Cardiac muscle cell (in vitro differentiated cells and primary cell): Measurements from ENCODE around the gene SLC35E2B. TPM values are rescaled to one million over a fixed set of nuclear protein-coding genes. Genes with fewer than 3 reads are reported as not detected.

Source experiments
- DNase-seq, 2 donors: peaks; one replicate each; pipeline versions ENCODE4 v3.0.0 to v3.0.0-alpha.2; 2010 to 2017; ENCODE audit warnings: low read depth in 1 of 2, low spot score in 1 of 2
- H3K27ac ChIP-seq: fragments of 200-600 bp; sonication (generic); 2 replicates; pipeline ENCODE4 v1.5.1; 2016
- H3K27me3 ChIP-seq: fragments of 200-600 bp; sonication (generic); 2 replicates; pipeline ENCODE4 v1.6.0; 2016; ENCODE audit warnings: control low read depth
- H3K36me3 ChIP-seq: fragments of 200-600 bp; sonication (generic); 2 replicates; pipeline ENCODE4 v1.5.1; 2016; ENCODE audit warnings: control low read depth
- H3K4me1 ChIP-seq: fragments of 200-600 bp; sonication (generic); 2 replicates; pipeline ENCODE4 v1.8.1; 2017; ENCODE audit warnings: low read depth, mild to moderate bottlenecking, mixed run types
- H3K4me3 ChIP-seq: fragments of 200-600 bp; sonication (generic); 2 replicates; pipeline ENCODE4 v1.5.1; 2016; ENCODE audit warnings: mild to moderate bottlenecking
- H3K9me3 ChIP-seq: fragments of 200-600 bp; sonication (generic); 2 replicates; pipeline ENCODE4 v1.5.1; 2017; ENCODE audit warnings: low read depth, mild to moderate bottlenecking, control low read depth
- CTCF ChIP-seq: IDR thresholded peaks from 2 replicates; pipeline ENCODE4 v1.5.1; 2012; ENCODE audit warnings: low read depth, mild to moderate bottlenecking, low read length
- polyA plus RNA-seq: library from polyadenylated mRNA; unstranded; fragments of >200 nt; fragmentation: Nextera tagmentation; extraction: Ambion mirVana; gene quantifications from 2 replicates; pipeline ENCODE4 v1.2.1, GENCODE V29; 2016
- total RNA-seq: library from RNA; depleted of rRNA; stranded (reverse); fragments of >200 nt; gene quantifications from 2 replicates; pipeline ENCODE4 v1.2.3, GENCODE V29; 2016

Gene SLC35E2B
- total and polyA plus RNA-seq, 2 experiments from 2014 or later: 30.7 to 74.6 TPM

- peaks cover 13% of the 10 kb centered on the region for H3K4me1 ChIP-seq
- H3K36me3 ChIP-seq: peaks cover 8% of the 10 kb centered on the region
- H3K4me3 ChIP-seq: no peak overlapping the region
- peak; percentile 62 to 91 for DNase-seq
- no peak overlapping the region for H3K27ac ChIP-seq
- H3K27me3 ChIP-seq: peaks cover 35% of the 10 kb centered on the region
- TF ChIP-seq CTCF: no peak
- no peaks in the 10 kb centered on the region for H3K9me3 ChIP-seq
Observed at GRCh38 chr1:1630191-1630964, 62.2 kb downstream of the SLC35E2B start.

- Histone ChIP-seq H3K4me1 (peaks cover 18% of the 10 kb centered on the region), H3K27me3 (peaks cover 35% of the 10 kb centered on the region), H3K4me3 (no peak overlapping the region), H3K36me3 (peaks cover 8% of the 10 kb centered on the region), H3K27ac (no peak overlapping the region), H3K9me3 (no peaks in the 10 kb centered on the region)
- DNase-seq: no peak
- TF ChIP-seq CTCF: no peak
Observed at GRCh38 chr1:1629430-1630190, 63.0 kb downstream of the SLC35E2B start.

- Histone ChIP-seq H3K27ac (no peak overlapping the region), H3K4me3 (no peak overlapping the region), H3K36me3 (peaks cover 8% of the 10 kb centered on the region), H3K27me3 (peaks cover 35% of the 10 kb centered on the region), H3K4me1 (peaks cover 20% of the 10 kb centered on the region), H3K9me3 (no peaks in the 10 kb centered on the region)
- DNase-seq: no peak
- no peak for TF ChIP-seq CTCF
Observed at GRCh38 chr1:1628754-1629429, 63.7 kb downstream of the SLC35E2B start.

GRCh38 chr1:1627829-1628753 is 64.5 kb downstream of the SLC35E2B start:
- peaks cover 8% of the 10 kb centered on the region for H3K36me3 ChIP-seq
- TF ChIP-seq CTCF: no peak
- H3K4me3 ChIP-seq: no peak overlapping the region
- H3K27ac ChIP-seq: no peak overlapping the region
- H3K27me3 ChIP-seq: peaks cover 35% of the 10 kb centered on the region
- H3K4me1 ChIP-seq: peaks cover 20% of the 10 kb centered on the region
- no peaks in the 10 kb centered on the region for H3K9me3 ChIP-seq
- DNase-seq: no peak
